H1 (cell line): ENCODE measurements around the gene SYTL5. TPM values are rescaled to one million over a fixed set of nuclear protein-coding genes. Genes with fewer than 3 reads are reported as not detected.

Experiments
- CTCF ChIA-PET: fragments of 300-600 bp; sonication (Branson Sonifier 250); formaldehyde crosslinking; loops from one replicate; lab custom pipeline; 2021; ENCODE audit not compliant: partially characterized antibody; lab: Charles Lee
- POLR2A ChIA-PET: fragments of 300-600 bp; sonication (Branson Sonifier 250); formaldehyde crosslinking; loops from one replicate; lab custom pipeline; 2021; ENCODE audit warnings: inconsistent platforms; ENCODE audit not compliant: partially characterized antibody; lab: Charles Lee
- DNase-seq, 2 experiments: peaks; one replicate each; pipeline versions ENCODE4 v3.0.0 to v3.0.0-alpha.2; 2010 to 2022; ENCODE audit warnings: low spot score in 2 of 2, low read depth in 1 of 2, mixed read lengths in 1 of 2
- FAIRE-seq: peaks from 2 replicates; lab custom pipeline; 2011; peaks lifted over from hg19 to GRCh38; lab: Jason Lieb, UNC
- H2AFZ ChIP-seq: 2 replicates; pipeline ENCODE4 v1.8.1; 2012; ENCODE audit warnings: low read length, inconsistent platforms
- H2AK5ac ChIP-seq: 2 replicates; pipeline ENCODE4 v1.6.1; 2013; ENCODE audit warnings: low read depth, low read length
- H2BK120ac ChIP-seq: replicated peaks from 2 replicates; pipeline ENCODE3; 2013; ENCODE audit warnings: low read depth, low read length, inconsistent platforms
- H2BK12ac ChIP-seq: 2 replicates; pipeline ENCODE4 v1.6.1; 2013; ENCODE audit warnings: low read depth, low read length
- H2BK15ac ChIP-seq: 2 replicates; pipeline ENCODE4 v1.6.1; 2013; ENCODE audit warnings: low read length
- H2BK20ac ChIP-seq: 2 replicates; pipeline ENCODE4 v1.6.1; 2013; ENCODE audit warnings: low read length
- H2BK5ac ChIP-seq: 2 replicates; pipeline ENCODE4 v1.6.1; 2013; ENCODE audit warnings: low read depth, low read length
- H3K14ac ChIP-seq: 2 replicates; pipeline ENCODE4 v1.6.1; 2013; ENCODE audit warnings: inconsistent platforms; ENCODE audit not compliant: insufficient read length
- H3K18ac ChIP-seq: 2 replicates; pipeline ENCODE4 v1.6.1; 2013; ENCODE audit warnings: low read length; ENCODE audit errors: extremely low read depth
- H3K23ac ChIP-seq: 2 replicates; pipeline ENCODE4 v1.6.1; 2013; ENCODE audit warnings: inconsistent platforms; ENCODE audit not compliant: insufficient read length
- H3K23me2 ChIP-seq: 2 replicates; pipeline ENCODE4 v1.6.1; 2013; ENCODE audit warnings: low read depth, low read length
- H3K27ac ChIP-seq: 2 replicates; pipeline ENCODE4 v1.6.1; 2011; ENCODE audit warnings: low read depth, low read length, inconsistent platforms
- H3K27me3 ChIP-seq, 4 experiments: replicated peaks in 1 of 4; 1 replicate in 1 of 4; 2 replicates in 3 of 4; pipeline versions ENCODE4 v1.6.1 to v1.8.1; 2011 to 2013; ENCODE audit warnings: low read length in 3 of 4, mild to moderate bottlenecking in 3 of 4, inconsistent platforms in 2 of 4, mixed read lengths in 2 of 4, moderate library complexity in 1 of 4; ENCODE audit not compliant: control insufficient read depth in 3 of 4, insufficient read depth in 3 of 4; ENCODE audit errors: extremely low read depth in 1 of 4
- H3K36me3 ChIP-seq, 4 experiments: 2 replicates each; pipeline versions ENCODE4 v1.6.1 to v1.8.1; 2011 to 2013; ENCODE audit warnings: mild to moderate bottlenecking in 4 of 4, low read length in 3 of 4, moderate library complexity in 2 of 4, control low read depth in 1 of 4, inconsistent platforms in 1 of 4; ENCODE audit not compliant: insufficient read depth in 4 of 4, control insufficient read depth in 2 of 4
- H3K4ac ChIP-seq: replicated peaks from 2 replicates; pipeline ENCODE3; 2013; ENCODE audit warnings: low read length, low read depth, mixed read lengths, inconsistent platforms; ENCODE audit not compliant: insufficient read length
- H3K4me1 ChIP-seq, 4 experiments: replicated peaks in 1 of 4; 1 replicate in 1 of 4; 2 replicates in 3 of 4; pipeline versions ENCODE4 v1.6.1 to v1.8.1; 2011 to 2013; ENCODE audit warnings: low read length in 3 of 4, inconsistent platforms in 2 of 4, mixed read lengths in 1 of 4; ENCODE audit not compliant: insufficient read depth in 4 of 4, control insufficient read depth in 3 of 4
- H3K4me2 ChIP-seq, 2 experiments: 2 replicates each; pipeline versions ENCODE4 v1.6.1 to v1.8.1; 2011 to 2013; ENCODE audit warnings: low read depth in 2 of 2, low read length in 2 of 2, control low read depth in 1 of 2, inconsistent platforms in 1 of 2, mild to moderate bottlenecking in 1 of 2; ENCODE audit not compliant: insufficient read depth in 1 of 2
- H3K4me3 ChIP-seq, 4 experiments: fragments of 200-600, 300-600 bp in 1 of 4; sonication (generic), shearing (Covaris generic), sonication (Bioruptor Twin) in 1 of 4; 2 replicates each; pipeline versions ENCODE4 v1.5.1 to v1.8.1; 2011 to 2016; ENCODE audit warnings: low read length in 4 of 4, low read depth in 3 of 4, control low read depth in 2 of 4, inconsistent platforms in 2 of 4, mild to moderate bottlenecking in 2 of 4, mixed read lengths in 1 of 4, moderate library complexity in 1 of 4; ENCODE audit not compliant: insufficient read depth in 2 of 4; ENCODE audit errors: extremely low read depth in 1 of 4
- H3K56ac ChIP-seq: replicated peaks from 2 replicates; pipeline ENCODE3; 2013; ENCODE audit warnings: low read depth, mild to moderate bottlenecking, mixed read lengths, low read length, inconsistent platforms; ENCODE audit not compliant: insufficient read length
- H3K79me1 ChIP-seq: 2 replicates; pipeline ENCODE4 v1.6.1; 2013; ENCODE audit warnings: low read depth, low read length, control low read depth
- H3K79me2 ChIP-seq, 2 experiments: 2 replicates each; pipeline versions ENCODE4 v1.6.1 to v1.8.1; 2012 to 2013; ENCODE audit warnings: low read length in 2 of 2, mild to moderate bottlenecking in 2 of 2, inconsistent platforms in 1 of 2; ENCODE audit not compliant: insufficient read depth in 2 of 2, control insufficient read depth in 1 of 2
- H3K9ac ChIP-seq, 4 experiments: replicated peaks in 1 of 4; 1 replicate in 1 of 4; 2 replicates in 3 of 4; pipeline versions ENCODE4 v1.6.1 to v1.8.1; 2011 to 2013; ENCODE audit warnings: low read depth in 3 of 4, low read length in 3 of 4, control low read depth in 2 of 4, mild to moderate bottlenecking in 2 of 4, moderate library complexity in 2 of 4, inconsistent platforms in 1 of 4; ENCODE audit errors: extremely low read depth in 1 of 4
- H3K9me3 ChIP-seq, 2 experiments: 2 replicates each; pipeline versions ENCODE4 v1.6.1 to v1.8.1; 2012 to 2013; ENCODE audit warnings: mild to moderate bottlenecking in 2 of 2, moderate library complexity in 2 of 2, control low read depth in 1 of 2, inconsistent platforms in 1 of 2, low read depth in 1 of 2, low read length in 1 of 2, mixed read lengths in 1 of 2; ENCODE audit not compliant: insufficient read depth in 2 of 2
- H4K20me1 ChIP-seq, 2 experiments: replicated peaks in 1 of 2; 2 replicates each; pipeline versions ENCODE3 to v1.8.1; 2011 to 2013; ENCODE audit warnings: inconsistent platforms in 2 of 2, low read length in 2 of 2, mild to moderate bottlenecking in 1 of 2; ENCODE audit not compliant: insufficient read depth in 2 of 2, control insufficient read depth in 1 of 2
- H4K5ac ChIP-seq: 2 replicates; pipeline ENCODE4 v1.6.1; 2013; ENCODE audit warnings: low read length, low read depth, mixed read lengths, inconsistent platforms; ENCODE audit not compliant: insufficient read length
- H4K8ac ChIP-seq: 2 replicates; pipeline ENCODE4 v1.8.0; 2013; ENCODE audit warnings: mild to moderate bottlenecking, moderate library complexity, low read length, inconsistent platforms; ENCODE audit not compliant: insufficient read depth; ENCODE audit errors: extremely low read depth
- H4K91ac ChIP-seq: replicated peaks from 2 replicates; pipeline ENCODE3; 2013; ENCODE audit warnings: low read length, mixed read lengths, inconsistent platforms; ENCODE audit not compliant: insufficient read length
- BACH1 ChIP-seq: IDR thresholded peaks from 2 replicates; pipeline ENCODE4 v1.6.1; 2012; ENCODE audit warnings: low read length, improper control_type of control experiment
- CEBPB ChIP-seq: IDR thresholded peaks from 2 replicates; pipeline ENCODE4 v1.6.1; 2012; ENCODE audit warnings: low read depth, low read length
- CHD1 ChIP-seq: IDR thresholded peaks from 2 replicates; pipeline ENCODE4 v1.6.1; 2012; ENCODE audit warnings: low read depth, low read length, improper control_type of control experiment
- CTBP2 ChIP-seq: IDR thresholded peaks from 2 replicates; pipeline ENCODE4 v1.7.0; 2011; ENCODE audit warnings: borderline replicate concordance, mild to moderate bottlenecking, moderate library complexity, mixed read lengths, low read length; ENCODE audit not compliant: insufficient read depth, insufficient read length
- HDAC6 ChIP-seq: IDR thresholded peaks from one replicate; pipeline ENCODE4 v1.7.1; 2012; ENCODE audit warnings: low read depth, mild to moderate bottlenecking, inconsistent platforms, low read length, moderate library complexity
- SP1 ChIP-seq: IDR thresholded peaks from 2 replicates; pipeline ENCODE4 v1.6.1; 2011; ENCODE audit warnings: low read depth, low read length
- SP2 ChIP-seq: IDR thresholded peaks from 2 replicates; pipeline ENCODE4 v1.6.1; 2012; ENCODE audit warnings: mild to moderate bottlenecking, low read length, inconsistent platforms
- SP4 ChIP-seq: IDR thresholded peaks from 2 replicates; pipeline ENCODE4 v1.6.1; 2012; ENCODE audit warnings: low read length, inconsistent platforms
- WGBS, 2 experiments: shearing (Covaris generic) in 1 of 2; methylation state at CpG; one replicate each; pipeline versions ENCODE4 v1.1.6 to v1.1.7; 2013 to 2015; ENCODE audit warnings: low lambda C conversion rate in 2 of 2, mixed read lengths in 2 of 2, inconsistent platforms in 1 of 2, low coverage in 1 of 2, missing lambda C conversion rate in 1 of 2; ENCODE audit not compliant: insufficient replicate concordance in 2 of 2, insufficient coverage in 1 of 2, insufficient read length in 1 of 2; ENCODE audit errors: extremely low coverage in 1 of 2, missing lambda C conversion rate in 1 of 2; 5-methylcytosine and 5-hydroxymethylcytosine counted together
- polyA plus RNA-seq, 7 experiments: library from polyadenylated mRNA; depleted of rRNA in 3 of 7; stranded (reverse) in 5 of 7; unstranded in 2 of 7; fragments of >200 nt in 5 of 7; fragments of 200-250 nt in 2 of 7; gene quantifications; 1 replicate in 5 of 7; 2 replicates in 1 of 7; 4 replicates in 1 of 7; pipeline versions ENCODE4 v1.2.1 to v1.2.3, GENCODE V29; 2011 to 2013; ENCODE audit warnings: missing spikeins in 2 of 7, mixed read lengths in 2 of 7
- total RNA-seq: library from RNA; stranded (reverse); fragmentation: NEBNext Ultra II Directional; extraction: Animal tissue kit (Norgen Biotek cat#: 25700); gene quantifications from 2 replicates; pipeline ENCODE4 v1.2.1, GENCODE V29; 2021
- TF ChIP-seq, protein P1 (sequence below): IDR thresholded peaks from 2 replicates; pipeline ENCODE4 v1.6.1; 2011; ENCODE audit warnings: low read depth, mild to moderate bottlenecking, low read length; ENCODE audit not compliant: insufficient read depth

The SYTL5 gene
- total and polyA plus RNA-seq, 2 of the 8 experiments (the other 6 are each of a cell fraction or from before 2014, with no cell fraction given): 0.15 to 0.52 TPM

DNA sequence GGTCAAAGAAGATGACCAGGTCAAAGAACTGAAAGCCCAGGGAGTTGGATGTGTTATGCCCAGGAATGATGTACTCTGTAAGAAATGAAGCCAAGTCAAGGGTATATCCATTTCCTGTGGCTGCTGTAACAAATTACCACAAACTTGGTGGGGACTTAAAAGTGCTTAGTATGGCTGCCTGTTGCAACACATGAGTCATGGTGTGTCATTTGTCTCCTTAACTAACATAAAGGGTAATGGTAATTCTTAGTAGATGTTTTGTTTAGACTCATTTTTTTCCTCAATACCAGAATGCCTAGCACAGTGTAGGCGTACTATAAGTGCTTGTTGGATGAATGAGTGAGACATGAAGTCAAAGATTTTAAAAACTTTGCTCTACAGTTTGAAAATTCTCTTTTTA is 45.7 kb downstream of the SYTL5 start:
- WGBS, 2 experiments: 100% methylated on average over 1 of the region's 1 CpG; no CpG with 5 or more reads in 1 of the 2 experiments
- Histone ChIP-seq H2BK15ac (no peak overlapping the region), H3K14ac (no peak overlapping the region), H3K27ac (no peak overlapping the region), H3K18ac (no peak overlapping the region), H2AK5ac (no peak overlapping the region), H3K4me2 (no peak overlapping the region), H4K8ac (no peak overlapping the region), H2BK120ac (no peak overlapping the region), H2BK12ac (no peak overlapping the region), H3K79me2 (no peaks in the 10 kb centered on the region), H3K4me3 (no peak overlapping the region), H4K5ac (no peak overlapping the region), H4K20me1 (no peaks in the 10 kb centered on the region), H3K23me2 (no peaks in the 10 kb centered on the region), H3K4me1 (no peaks in the 10 kb centered on the region), H4K91ac (no peak overlapping the region), H3K23ac (no peak overlapping the region), H3K56ac (no peak overlapping the region), H2AFZ (no peak overlapping the region), H3K9me3 (no peaks in the 10 kb centered on the region), H3K36me3 (no peaks in the 10 kb centered on the region), H3K79me1 (no peaks in the 10 kb centered on the region), H2BK5ac (no peak overlapping the region), H3K27me3 (no peaks in the 10 kb centered on the region), H3K9ac (no peak overlapping the region), H2BK20ac (no peak overlapping the region), H3K4ac (no peak overlapping the region)
- ChIA-PET POLR2A (no interaction called here), CTCF (no interaction called here)
- FAIRE-seq (no peak), DNase-seq (no peak)
- TF ChIP-seq SP1 (no peak), CHD1 (no peak), SP2 (no peak), HDAC6 (no peak), CEBPB (no peak), BACH1 (no peak), SP4 (no peak), CTBP2 (no peak)
- TF ChIP-seq, protein P1, sequence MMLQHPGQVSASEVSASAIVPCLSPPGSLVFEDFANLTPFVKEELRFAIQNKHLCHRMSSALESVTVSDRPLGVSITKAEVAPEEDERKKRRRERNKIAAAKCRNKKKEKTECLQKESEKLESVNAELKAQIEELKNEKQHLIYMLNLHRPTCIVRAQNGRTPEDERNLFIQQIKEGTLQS: no peak
